Rectal smooth muscle tissue (tissue), 1 donor: ENCODE results near the gene DNPH1.

Experiments
- H3K27ac ChIP-seq: one replicate; pipeline ENCODE4 v1.7.0; 2013; ENCODE audit warnings: low read depth, low read length, inconsistent platforms
- H3K27me3 ChIP-seq: one replicate; pipeline ENCODE4 v1.7.0; 2013; ENCODE audit warnings: low read length; ENCODE audit not compliant: control insufficient read depth, insufficient read depth
- H3K36me3 ChIP-seq: one replicate; pipeline ENCODE4 v1.7.0; 2013; ENCODE audit warnings: low read length; ENCODE audit not compliant: control insufficient read depth, insufficient read depth
- H3K4me1 ChIP-seq: one replicate; pipeline ENCODE4 v1.7.0; 2013; ENCODE audit warnings: low read length; ENCODE audit not compliant: control insufficient read depth, insufficient read depth
- H3K4me3 ChIP-seq: one replicate; pipeline ENCODE4 v1.7.0; 2013; ENCODE audit warnings: low read length
- H3K9ac ChIP-seq: one replicate; pipeline ENCODE4 v1.7.0; 2013; ENCODE audit warnings: low read length

Gene DNPH1

DNA sequence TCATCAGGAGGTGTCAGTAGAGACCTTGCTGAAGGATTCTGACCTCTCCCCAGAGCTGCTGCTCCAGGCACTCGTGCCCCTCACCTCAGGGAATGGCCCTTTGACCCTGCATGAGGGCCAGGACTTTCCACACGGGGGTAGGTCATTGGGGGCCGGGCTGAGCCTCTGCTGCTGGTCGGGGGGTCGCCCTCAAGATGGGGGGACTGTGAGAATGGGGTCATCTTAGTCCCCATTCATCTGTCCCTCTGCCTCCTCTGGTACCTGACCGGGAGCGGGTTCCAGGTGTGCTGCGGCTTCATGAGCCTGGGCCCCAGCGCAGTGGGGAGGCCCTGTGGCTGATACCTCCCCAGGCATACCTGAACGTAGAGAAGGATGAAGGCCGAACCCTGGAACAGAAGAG, 15.8 kb downstream of the DNPH1 start:
- Histone ChIP-seq H3K4me1 (no peaks in the 10 kb centered on the region), H3K4me3 (no peak overlapping the region), H3K27me3 (no peaks in the 10 kb centered on the region), H3K9ac (no peak overlapping the region), H3K36me3 (peaks cover 6% of the 10 kb centered on the region), H3K27ac (no peak overlapping the region)

DNA sequence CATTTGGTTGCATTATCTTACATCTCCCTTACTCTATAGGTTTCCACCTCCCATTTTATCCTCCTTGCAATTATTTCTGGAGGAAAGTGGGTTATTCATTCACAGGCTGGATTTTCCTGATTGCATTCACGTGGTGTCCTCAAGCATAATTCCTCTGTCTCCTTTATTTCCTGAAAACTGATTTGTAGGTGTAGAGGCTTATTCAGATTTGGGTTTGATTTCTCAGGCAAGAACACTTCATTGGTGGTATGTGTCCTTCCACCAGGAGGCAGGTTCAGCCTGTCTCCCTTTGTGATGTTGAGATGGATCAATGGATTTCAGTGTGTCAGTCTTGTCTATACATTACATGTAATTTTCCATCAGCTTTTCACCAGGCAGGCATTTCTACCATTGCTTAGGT, 17.3 kb downstream of the DNPH1 start:
- peaks cover 4% of the 10 kb centered on the region for H3K36me3 ChIP-seq
- no peaks in the 10 kb centered on the region for H3K4me1 ChIP-seq
- no peak overlapping the region for H3K4me3 ChIP-seq

GRCh38 chr6:43207286-43207685, 22.0 kb downstream of the DNPH1 start:
- H3K9ac ChIP-seq = no peak overlapping the region
- no peak overlapping the region for H3K27ac ChIP-seq
- H3K27me3 ChIP-seq = no peaks in the 10 kb centered on the region
- H3K4me3 ChIP-seq = no peak overlapping the region
- no peaks in the 10 kb centered on the region for H3K4me1 ChIP-seq
- peaks cover 10% of the 10 kb centered on the region for H3K36me3 ChIP-seq

More for the DNA sequence above, 17.3 kb downstream of the DNPH1 start:
- no peak overlapping the region for H3K27ac ChIP-seq
- no peak overlapping the region for H3K9ac ChIP-seq
- H3K27me3 ChIP-seq = no peaks in the 10 kb centered on the region

DNA sequence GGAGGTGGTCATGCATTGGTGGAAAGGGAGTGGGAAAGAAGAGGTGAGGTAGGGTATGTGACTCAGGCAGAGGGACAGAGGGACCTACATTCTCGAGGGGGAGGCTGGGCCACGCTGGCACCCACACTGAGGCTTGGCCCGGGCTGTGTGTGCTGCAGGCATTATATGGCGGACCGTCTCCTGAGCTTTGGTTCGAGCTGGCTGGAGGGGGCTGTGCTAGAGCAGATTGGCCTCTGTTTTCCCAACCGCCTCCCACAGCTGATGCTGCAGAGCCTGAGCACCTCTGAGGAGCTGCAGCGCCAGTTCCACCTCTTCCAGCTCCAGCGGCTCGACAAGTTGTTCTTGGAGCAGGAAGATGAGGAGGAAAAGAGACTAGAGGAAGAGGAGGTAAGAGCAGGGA, 23.4 kb downstream of the DNPH1 start:
- Histone ChIP-seq H3K27me3 (no peaks in the 10 kb centered on the region), H3K4me3 (no peak overlapping the region), H3K9ac (no peak overlapping the region), H3K36me3 (peaks cover 12% of the 10 kb centered on the region), H3K4me1 (no peaks in the 10 kb centered on the region), H3K27ac (no peak overlapping the region)

DNA sequence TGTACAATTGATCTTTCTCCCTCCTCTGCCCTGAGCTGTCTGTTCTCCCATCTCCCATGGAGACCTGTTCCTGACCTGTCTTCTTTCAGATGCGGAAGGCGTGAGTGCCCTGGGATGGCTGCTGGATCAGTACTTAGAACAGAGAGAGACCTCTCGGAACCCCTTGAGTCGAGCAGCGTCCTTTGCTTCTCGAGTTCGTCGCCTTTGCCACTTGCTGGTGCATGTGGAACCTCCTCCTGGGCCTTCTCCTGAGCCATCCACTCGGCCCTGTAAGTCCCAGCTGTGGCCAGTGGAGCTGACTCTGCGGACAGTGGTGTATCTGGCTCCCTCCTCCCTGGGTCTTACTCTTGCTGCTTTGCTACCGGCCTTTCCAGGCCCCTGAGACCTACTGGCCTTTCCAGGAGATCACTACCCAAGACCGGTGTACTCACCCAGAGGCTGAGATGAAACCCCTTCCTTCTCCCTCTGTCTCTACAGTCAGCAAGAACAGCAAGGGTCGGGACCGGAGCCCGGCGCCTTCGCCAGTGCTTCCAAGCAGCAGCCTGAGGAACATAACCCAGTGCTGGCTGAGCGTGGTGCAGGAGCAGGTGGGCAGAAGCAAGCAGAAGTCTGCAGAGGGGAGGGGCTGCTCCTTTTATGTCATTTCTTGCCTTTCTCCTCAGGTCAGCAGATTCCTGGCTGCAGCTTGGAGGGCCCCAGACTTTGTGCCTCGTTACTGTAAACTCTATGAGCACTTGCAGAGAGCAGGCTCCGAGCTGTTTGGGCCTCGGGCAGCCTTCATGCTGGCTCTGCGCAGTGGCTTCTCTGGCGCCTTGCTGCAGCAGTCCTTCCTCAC, 24.8 kb downstream of the DNPH1 start:
- Histone ChIP-seq H3K36me3 (peaks cover 19% of the 10 kb centered on the region), H3K27me3 (no peaks in the 10 kb centered on the region), H3K4me3 (no peak overlapping the region), H3K9ac (no peak overlapping the region), H3K4me1 (no peaks in the 10 kb centered on the region), H3K27ac (no peak overlapping the region)

GRCh38 chr6:43203718-43204095, 25.6 kb downstream of the DNPH1 start:
- Histone ChIP-seq H3K27me3 (no peaks in the 10 kb centered on the region), H3K36me3 (peaks cover 19% of the 10 kb centered on the region)

GRCh38 chr6:43203029-43203717, 26.1 kb downstream of the DNPH1 start:
- Histone ChIP-seq H3K4me1 (no peaks in the 10 kb centered on the region), H3K36me3 (peaks cover 19% of the 10 kb centered on the region), H3K9ac (no peak overlapping the region), H3K4me3 (no peak overlapping the region), H3K27me3 (no peaks in the 10 kb centered on the region), H3K27ac (no peak overlapping the region)

More at GRCh38 chr6:43203718-43204095, 25.6 kb downstream of the DNPH1 start:
- Histone ChIP-seq H3K27ac (no peak overlapping the region), H3K4me1 (no peaks in the 10 kb centered on the region), H3K4me3 (no peak overlapping the region), H3K9ac (no peak overlapping the region)

GRCh38 chr6:43202451-43202850, 26.8 kb downstream of the DNPH1 start:
- H3K4me1 ChIP-seq = no peaks in the 10 kb centered on the region
- H3K4me3 ChIP-seq = no peak overlapping the region
- H3K27ac ChIP-seq = no peak overlapping the region
- no peak overlapping the region for H3K9ac ChIP-seq
- H3K36me3 ChIP-seq = peaks cover 19% of the 10 kb centered on the region
- H3K27me3 ChIP-seq = no peaks in the 10 kb centered on the region

DNA sequence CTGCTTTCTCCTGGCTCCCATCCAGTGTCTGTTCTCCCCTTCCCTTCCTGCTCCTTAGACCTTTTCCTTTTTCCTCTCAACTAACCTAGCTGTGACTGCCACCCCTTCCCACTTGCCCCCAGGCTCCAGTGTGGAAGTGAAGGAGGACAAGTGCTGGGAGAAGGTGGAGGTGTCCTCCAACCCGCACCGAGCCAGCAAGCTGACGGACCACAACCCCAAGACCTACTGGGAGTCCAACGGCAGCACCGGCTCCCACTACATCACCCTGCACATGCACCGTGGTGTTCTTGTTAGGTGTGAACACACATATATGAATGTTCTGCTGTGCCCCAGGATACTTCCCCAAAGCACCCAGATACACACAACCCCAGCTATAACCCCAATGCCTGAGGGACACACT, 28.7 kb downstream of the DNPH1 start:
- Histone ChIP-seq H3K4me3 (no peak overlapping the region), H3K36me3 (peaks cover 26% of the 10 kb centered on the region), H3K27me3 (no peaks in the 10 kb centered on the region)

GRCh38 chr6:43199912-43200311, 29.4 kb downstream of the DNPH1 start:
- Histone ChIP-seq H3K9ac (no peak overlapping the region), H3K27me3 (no peaks in the 10 kb centered on the region), H3K4me3 (no peak overlapping the region), H3K4me1 (no peaks in the 10 kb centered on the region), H3K36me3 (peaks cover 31% of the 10 kb centered on the region), H3K27ac (no peak overlapping the region)

More for the DNA sequence above, 28.7 kb downstream of the DNPH1 start:
- H3K9ac ChIP-seq = no peak overlapping the region
- H3K27ac ChIP-seq = no peak overlapping the region
- H3K4me1 ChIP-seq = no peaks in the 10 kb centered on the region

- H3K9ac ChIP-seq = no peak overlapping the region
- H3K4me1 ChIP-seq = no peaks in the 10 kb centered on the region
- no peak overlapping the region for H3K4me3 ChIP-seq
- H3K36me3 ChIP-seq = peaks cover 32% of the 10 kb centered on the region
- no peaks in the 10 kb centered on the region for H3K27me3 ChIP-seq
- no peak overlapping the region for H3K27ac ChIP-seq
Observed at GRCh38 chr6:43196337-43196736, 32.9 kb downstream of the DNPH1 start.

- H3K9ac ChIP-seq = no peak overlapping the region
- H3K4me3 ChIP-seq = no peak overlapping the region
- peaks cover 22% of the 10 kb centered on the region for H3K36me3 ChIP-seq
- H3K4me1 ChIP-seq = no peaks in the 10 kb centered on the region
- no peaks in the 10 kb centered on the region for H3K27me3 ChIP-seq
- no peak overlapping the region for H3K27ac ChIP-seq
Observed at GRCh38 chr6:43193929-43194328, 35.4 kb downstream of the DNPH1 start.

GRCh38 chr6:43192911-43193310, 36.4 kb downstream of the DNPH1 start:
- no peak overlapping the region for H3K9ac ChIP-seq
- peaks cover 26% of the 10 kb centered on the region for H3K36me3 ChIP-seq
- no peaks in the 10 kb centered on the region for H3K4me1 ChIP-seq
- no peak overlapping the region for H3K4me3 ChIP-seq
- no peaks in the 10 kb centered on the region for H3K27me3 ChIP-seq
- H3K27ac ChIP-seq = no peak overlapping the region
